OCI-M2 (cell line): ENCODE results near the gene CD52.
"Not testable (repeated sequence)": the region's sequence is repeated elsewhere in the genome, so short reads cannot be mapped to it uniquely, and the experiment has no call there.

Experiments
- DNase-seq: peaks from one replicate; lab custom pipeline; 2025; ENCODE audit not compliant: unreplicated experiment; lab: John Stamatoyannopoulos, UW

The CD52 gene

GRCh38 chr1:26329380-26329779 lies 11.6 kb downstream of the CD52 start:
- DNase-seq: not testable (repeated sequence)

GRCh38 chr1:26330276-26330675 lies 12.5 kb downstream of the CD52 start:
- no peak for DNase-seq

- not testable (repeated sequence) for DNase-seq
These were observed 15.6 kb downstream of the CD52 start for GRCh38 chr1:26333312-26333711.

- DNase-seq: no peak
These were observed 18.2 kb downstream of the CD52 start for GRCh38 chr1:26335774-26336476.

GRCh38 chr1:26336477-26337205 lies 18.9 kb downstream of the CD52 start:
- no peak for DNase-seq

- no peak for DNase-seq
These were observed 19.4 kb downstream of the CD52 start for GRCh38 chr1:26337206-26337535.

GRCh38 chr1:26337625-26338024 lies 19.9 kb downstream of the CD52 start:
- no peak for DNase-seq

- DNase-seq: no peak
These were observed 20.9 kb downstream of the CD52 start for GRCh38 chr1:26338670-26339069.

- no peak for DNase-seq
These were observed 22.3 kb downstream of the CD52 start for GRCh38 chr1:26340047-26340481.

- no peak for DNase-seq
These were observed 26.6 kb downstream of the CD52 start for GRCh38 chr1:26344147-26344920.

GRCh38 chr1:26345718-26346117 lies 28.0 kb downstream of the CD52 start:
- no peak for DNase-seq

- no peak for DNase-seq
These were observed 28.7 kb downstream of the CD52 start for GRCh38 chr1:26346274-26347033.

GRCh38 chr1:26349188-26349876 lies 31.6 kb downstream of the CD52 start:
- no peak for DNase-seq

- no peak for DNase-seq
These were observed 32.1 kb downstream of the CD52 start for GRCh38 chr1:26349877-26350244.

- no peak for DNase-seq
These were observed 32.6 kb downstream of the CD52 start for GRCh38 chr1:26350343-26350700.

GRCh38 chr1:26350701-26351589 lies 33.2 kb downstream of the CD52 start:
- no peak for DNase-seq

- no peak for DNase-seq
These were observed 34.0 kb downstream of the CD52 start for GRCh38 chr1:26351590-26352337.

GRCh38 chr1:26352338-26352679 lies 34.6 kb downstream of the CD52 start:
- no peak for DNase-seq

- DNase-seq: no peak
These were observed 35.6 kb downstream of the CD52 start for GRCh38 chr1:26353210-26353859.
